NCI-H1436 (cell line): ENCODE results near the gene PLEKHG4B.
"Not testable (repeated sequence)": the region's sequence is repeated elsewhere in the genome, so short reads cannot be mapped to it uniquely, and the experiment has no call there.

ENCODE experiments used
- DNase-seq: peaks from one replicate; lab custom pipeline; 2025; lab: John Stamatoyannopoulos, UW

The PLEKHG4B gene

GRCh38 chr5:187617-188451 lies 95.9 kb downstream of the PLEKHG4B start:
- DNase-seq = no peak

GRCh38 chr5:188488-189481 lies 96.8 kb downstream of the PLEKHG4B start:
- DNase-seq = peak; percentile 86

DNA sequence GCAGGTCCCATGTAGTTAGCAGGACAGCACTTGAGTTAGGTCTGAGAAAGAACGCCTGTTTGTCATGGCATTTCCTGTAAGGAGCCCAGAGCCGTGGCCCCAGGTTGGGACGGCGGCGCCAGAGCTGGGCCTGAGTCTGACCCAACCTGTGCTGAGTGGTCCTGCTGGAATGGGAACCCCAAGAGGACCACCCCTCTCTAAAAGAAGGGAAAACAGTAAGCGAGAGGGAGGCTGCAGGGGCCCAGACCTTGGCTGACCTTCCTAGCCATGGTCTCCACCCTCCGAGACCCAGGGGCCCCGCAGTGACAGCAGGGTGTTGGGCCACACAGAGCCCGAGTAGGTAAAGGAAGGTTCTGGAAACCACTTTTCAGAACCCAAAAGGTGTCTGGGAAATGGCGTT lies 97.5 kb downstream of the PLEKHG4B start:
- no peak for DNase-seq

- no peak for DNase-seq
Observed at GRCh38 chr5:189976-190365, 98.0 kb downstream of the PLEKHG4B start.

GRCh38 chr5:190366-191035 lies 98.5 kb downstream of the PLEKHG4B start:
- DNase-seq = no peak

GRCh38 chr5:191036-191948 lies 99.3 kb downstream of the PLEKHG4B start, which contains the start of gene LRRC14B:
Gene LRRC14B, plus strand, starts transcription at chr5:191495. Its CDS starts 44 bp downstream, at chr5:191539.
- peak; percentile 11 for DNase-seq

- no peak for DNase-seq
Observed at GRCh38 chr5:191949-192690, 100.2 kb downstream of the PLEKHG4B start.

GRCh38 chr5:192691-192969 lies 100.7 kb downstream of the PLEKHG4B start:
- no peak for DNase-seq

DNA sequence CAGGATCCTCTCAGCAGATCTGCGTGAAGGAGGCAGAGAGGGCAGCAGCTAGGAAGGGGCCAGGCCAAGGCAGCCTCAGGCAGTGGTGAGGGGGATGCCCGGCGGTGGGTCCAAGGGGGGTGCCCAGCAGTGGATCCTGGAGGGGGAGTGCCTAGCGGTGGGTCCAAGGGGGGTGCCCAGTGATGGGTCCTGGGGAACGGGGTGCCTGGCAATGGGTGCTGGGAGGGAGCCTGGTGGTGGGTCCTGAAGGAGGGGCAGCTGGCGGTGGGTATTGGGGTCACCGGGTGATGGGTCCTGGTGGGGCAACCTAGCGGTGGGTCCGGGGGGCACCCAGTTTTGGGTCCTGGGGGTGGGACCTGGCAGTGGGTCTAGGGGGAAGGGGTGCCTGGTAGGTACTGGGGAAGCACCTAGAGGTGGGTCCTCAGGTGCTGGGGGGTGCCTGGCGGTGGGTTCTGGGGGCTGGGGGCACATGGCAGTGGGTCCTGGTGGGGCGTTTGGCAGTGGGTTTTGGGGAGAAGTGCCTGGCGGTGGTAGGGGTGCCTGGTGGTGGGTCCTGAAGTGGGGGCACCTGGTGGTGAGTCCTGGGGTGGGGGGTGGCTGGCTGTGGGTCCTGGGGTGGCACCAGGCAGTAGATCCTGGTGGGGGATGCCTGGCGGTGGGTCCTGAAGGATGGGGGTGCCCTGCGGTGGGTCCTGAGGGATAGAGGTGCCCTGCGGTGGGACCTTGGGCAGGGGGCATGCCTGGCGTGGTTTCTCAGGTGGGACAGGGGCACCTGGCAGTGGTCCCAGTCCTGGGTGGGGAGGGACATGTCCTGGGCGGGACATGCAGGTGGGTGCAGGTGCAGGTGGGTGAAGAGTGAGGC lies 101.2 kb downstream of the PLEKHG4B start:
- DNase-seq = no peak

- DNase-seq = no peak
Observed at GRCh38 chr5:194102-194501, 102.1 kb downstream of the PLEKHG4B start.

- DNase-seq = no peak
Observed at GRCh38 chr5:194603-195209, 102.7 kb downstream of the PLEKHG4B start.

DNA sequence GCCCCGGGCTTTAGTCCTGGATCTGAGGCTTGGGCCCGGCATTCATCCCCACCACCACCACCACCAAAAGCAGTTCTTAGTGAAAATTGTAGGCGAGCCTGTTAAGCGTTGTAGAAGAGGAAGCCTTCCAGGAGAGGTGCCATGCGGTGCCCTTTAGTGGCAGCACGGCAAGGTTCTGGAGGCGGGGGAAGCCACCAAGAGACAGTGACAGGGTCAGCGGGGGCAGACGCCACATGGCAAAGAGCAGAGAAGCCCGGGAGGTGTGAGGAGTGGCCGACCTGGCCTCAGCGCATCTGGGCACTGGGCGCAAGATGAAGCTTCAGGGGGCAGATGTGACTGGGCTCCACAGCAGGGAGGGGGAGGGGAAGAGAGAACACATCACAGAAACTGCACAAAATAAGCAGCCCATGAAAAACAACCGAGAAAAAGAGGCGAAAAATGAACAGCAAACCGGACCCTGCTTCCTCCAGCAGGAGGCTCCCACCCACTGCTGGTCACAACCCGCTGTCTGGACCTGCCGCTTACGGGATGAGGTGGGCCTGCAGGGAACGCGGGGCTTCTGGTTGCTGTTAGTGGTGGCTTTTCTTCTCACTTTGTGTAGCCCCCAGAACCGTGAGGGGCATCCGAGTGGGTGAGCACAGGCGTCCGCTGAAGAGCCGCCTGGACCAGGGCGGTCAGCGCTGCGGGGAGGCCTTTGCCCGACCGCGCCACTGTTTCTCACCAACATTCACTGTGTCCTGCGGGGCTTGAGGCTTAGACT lies 103.6 kb downstream of the PLEKHG4B start:
- DNase-seq = no peak

DNA sequence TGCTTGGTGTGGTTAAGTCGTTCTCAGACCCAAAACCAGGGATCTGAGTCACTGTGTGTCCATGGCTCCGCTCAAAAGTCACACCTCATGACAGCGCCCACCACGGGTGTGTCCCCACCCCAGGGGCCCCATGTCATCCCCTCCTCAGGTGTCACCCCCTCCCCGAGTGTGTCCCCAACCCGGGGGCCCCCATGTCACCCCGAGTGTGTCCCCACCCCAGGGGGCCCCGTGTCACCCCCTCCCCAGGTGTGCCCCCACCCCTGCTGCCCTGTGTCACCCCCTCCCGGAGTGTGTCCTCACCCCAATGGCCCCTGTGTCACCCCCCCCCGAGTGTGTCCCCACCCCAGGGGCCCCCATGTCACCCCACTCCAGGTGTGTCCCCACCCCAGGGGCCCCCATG lies 104.4 kb downstream of the PLEKHG4B start:
- no peak for DNase-seq

- DNase-seq = not testable (repeated sequence)
Observed at GRCh38 chr5:197031-197430, 105.1 kb downstream of the PLEKHG4B start.

DNA sequence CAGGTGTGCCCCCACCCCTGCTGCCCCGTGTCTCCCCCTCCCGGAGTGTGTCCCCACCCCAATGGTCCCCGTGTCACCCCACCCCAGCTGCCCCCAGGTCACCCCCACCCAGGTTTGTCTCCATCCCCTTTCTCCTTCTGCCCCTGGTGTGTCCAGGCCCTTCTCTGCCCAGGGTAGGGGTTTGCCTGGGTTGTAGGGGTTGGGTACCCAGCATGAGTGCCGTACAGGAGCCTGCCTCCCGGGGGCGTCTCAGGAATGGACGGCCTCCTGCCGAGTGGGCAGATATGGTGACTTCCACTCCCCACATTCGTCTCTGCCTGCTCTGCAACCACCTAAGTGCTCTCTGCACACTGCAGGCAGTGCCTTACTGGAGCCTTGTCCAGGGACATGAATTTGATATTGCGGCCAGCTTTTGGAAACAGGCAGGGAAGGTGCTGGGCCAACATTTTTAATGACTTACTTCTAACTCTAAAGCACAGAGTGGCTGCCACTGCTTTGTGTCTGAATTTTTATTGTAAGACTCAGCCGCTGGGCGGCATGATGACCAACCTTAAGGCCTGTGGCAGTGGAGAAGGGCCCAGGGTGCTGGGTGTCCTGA lies 106.0 kb downstream of the PLEKHG4B start:
- no peak for DNase-seq

DNA sequence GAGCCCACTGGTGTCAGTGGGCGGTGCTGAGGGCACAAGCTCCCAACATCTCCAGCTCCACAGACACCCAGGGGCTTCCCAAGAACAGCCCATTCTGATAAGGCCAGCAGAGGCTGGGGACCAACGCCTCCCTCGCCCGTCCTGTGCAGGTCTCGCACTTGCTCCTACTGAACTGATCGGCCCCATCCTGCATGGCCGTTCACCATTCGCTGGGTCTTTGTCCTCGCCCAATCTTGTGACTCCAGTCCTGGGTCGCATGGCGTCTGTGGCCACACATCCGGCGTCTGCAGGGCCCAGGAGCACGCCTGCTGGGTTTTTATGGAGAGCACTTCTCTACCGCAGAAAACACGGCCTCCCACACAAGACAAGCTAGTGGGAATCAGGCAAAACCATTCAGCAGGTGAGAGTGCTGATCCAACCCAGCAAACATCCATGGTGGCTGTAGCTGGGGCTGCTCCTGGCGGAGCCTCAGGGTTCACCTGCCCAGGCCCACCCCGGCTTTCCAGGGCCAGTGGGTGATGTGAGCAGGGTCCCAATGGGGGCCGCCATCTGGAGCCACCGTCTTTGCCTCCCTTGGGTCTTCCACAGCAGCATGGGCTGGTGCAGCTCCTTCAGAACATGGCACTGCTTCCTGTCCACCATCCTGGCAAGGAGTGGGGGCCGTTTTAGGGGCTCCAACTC lies 106.7 kb downstream of the PLEKHG4B start:
- DNase-seq = no peak

- DNase-seq = no peak
Observed at GRCh38 chr5:199197-199949, 107.4 kb downstream of the PLEKHG4B start.
